ENCODE data around the gene DNM3.

- TF ChIP-seq CTCF (IDR thresholded peaks at IDR 0.05; ENCODE audit: low read depth, low read length, poor library complexity, severe bottlenecking) (no peak), EZH2phosphoT487 (IDR thresholded peaks at IDR 0.05; ENCODE audit: borderline replicate concordance, low read length) (no peak)
Measured at GRCh38 chr1:172236958-172237357, 395.7 kb downstream of the DNM3 start.

All from DOHH2 (cell line).